KOPT-K1 (cell line): ENCODE measurements around the gene MDN1.
"Not testable (repeated sequence)": the region's sequence is repeated elsewhere in the genome, so short reads cannot be mapped to it uniquely, and the experiment has no call there.

Source experiments
- H3K27ac ChIP-seq: fragments of 200-600 bp; sonication (generic); 2 replicates; pipeline ENCODE4 v1.5.1; 2016; ENCODE audit warnings: antibody characterized with exemption, mild to moderate bottlenecking, low read depth, low read length; ENCODE audit not compliant: poor library complexity, severe bottlenecking
- H3K36me3 ChIP-seq: fragments of 200-600 bp; sonication (generic); 2 replicates; pipeline ENCODE4 v1.5.1; 2017; ENCODE audit warnings: antibody characterized with exemption, mild to moderate bottlenecking, low read length, moderate library complexity; ENCODE audit not compliant: insufficient read depth
- H3K9me3 ChIP-seq: fragments of 200-600 bp; sonication (generic); 2 replicates; pipeline ENCODE4 v1.5.1; 2017; ENCODE audit warnings: antibody characterized with exemption, low read length, mild to moderate bottlenecking; ENCODE audit not compliant: insufficient read depth, poor library complexity, severe bottlenecking

Gene MDN1

GRCh38 chr6:89643406-89643805 lies 176.2 kb downstream of the MDN1 start:
- H3K36me3 ChIP-seq: peaks cover 69% of the 10 kb centered on the region
- H3K27ac ChIP-seq: no peak overlapping the region
- H3K9me3 ChIP-seq: no peaks in the 10 kb centered on the region

- H3K9me3 ChIP-seq: no peaks in the 10 kb centered on the region
- H3K27ac ChIP-seq: no peak overlapping the region
- H3K36me3 ChIP-seq: peaks cover 65% of the 10 kb centered on the region
Observed at GRCh38 chr6:89642956-89643355, 176.6 kb downstream of the MDN1 start.

DNA sequence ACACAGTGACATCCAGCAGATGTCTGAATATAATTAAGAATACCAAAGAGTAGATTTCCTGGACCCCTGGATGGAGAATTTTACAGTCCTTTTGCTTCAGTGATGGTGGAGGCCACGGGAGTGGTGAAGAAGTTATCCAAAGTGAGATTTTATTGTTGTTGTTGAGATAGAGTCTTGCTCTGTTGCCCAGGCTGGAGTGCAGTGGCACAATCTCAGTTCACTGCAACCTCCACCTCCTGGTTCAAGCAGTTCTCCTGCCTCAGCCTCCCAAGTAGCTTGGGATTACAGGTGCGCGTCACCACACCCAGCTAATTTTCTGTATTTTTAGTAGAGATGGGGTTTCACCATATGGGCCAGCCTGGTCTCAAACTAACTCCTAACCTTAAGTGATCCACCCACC lies 178.0 kb downstream of the MDN1 start:
- peaks cover 59% of the 10 kb centered on the region for H3K36me3 ChIP-seq
- H3K27ac ChIP-seq, H3K9me3 ChIP-seq: not testable (repeated sequence)

GRCh38 chr6:89640804-89641203 lies 178.8 kb downstream of the MDN1 start:
- Histone ChIP-seq H3K9me3 (no peaks in the 10 kb centered on the region), H3K36me3 (peaks cover 59% of the 10 kb centered on the region), H3K27ac (no peak overlapping the region)

DNA sequence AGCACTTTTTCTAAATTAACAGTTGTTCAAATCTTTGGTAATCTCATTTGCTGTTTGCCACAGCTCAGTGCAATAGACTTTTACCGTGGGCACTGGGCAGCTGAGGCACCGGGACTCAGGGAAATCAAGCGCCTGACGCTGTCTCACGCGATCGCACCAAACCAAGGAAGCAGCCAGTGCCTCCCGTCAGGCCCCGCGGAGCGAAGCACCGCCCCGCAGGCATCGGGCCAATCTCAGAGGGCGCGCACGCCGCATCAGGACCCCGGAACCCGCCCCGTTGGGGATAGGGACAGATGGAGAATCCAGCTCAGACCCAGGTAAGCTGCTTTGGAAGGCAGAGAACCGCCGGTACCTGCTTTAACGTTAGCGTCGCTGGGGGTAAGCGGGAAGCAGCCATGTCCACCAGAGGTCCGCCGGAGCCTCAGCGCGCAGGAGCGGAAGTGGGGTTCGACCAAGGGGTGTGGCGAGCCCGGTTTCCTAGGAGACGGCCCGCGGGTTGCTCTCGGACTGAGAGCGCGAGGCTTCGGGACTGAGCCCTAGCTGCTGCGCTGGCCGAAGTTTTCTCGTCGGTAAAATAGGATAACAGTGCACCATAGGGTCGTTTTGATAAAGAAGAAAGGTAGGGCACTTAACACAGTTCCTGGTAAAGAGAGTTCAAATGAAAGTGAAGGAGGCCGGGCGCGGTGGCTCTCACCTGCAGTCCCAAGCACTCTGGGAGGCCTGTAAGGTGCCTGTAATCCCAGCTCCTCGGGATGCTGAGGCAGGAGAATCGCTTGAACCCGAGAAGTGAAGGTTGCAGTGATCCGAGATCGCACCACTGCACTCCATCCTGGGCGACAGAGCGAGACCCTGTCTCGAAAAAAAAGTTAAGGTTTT lies 181.0 kb downstream of the MDN1 start, which contains the start of gene LYRM2:
Gene LYRM2, minus strand, starts transcription at position 428 of the 876 bp plus-strand sequence. Its CDS starts 31 bp downstream, at position 397.
- Histone ChIP-seq H3K36me3 (peaks cover 51% of the 10 kb centered on the region), H3K27ac (peak within 1 kb of the TSS; percentile 92), H3K9me3 (no peaks in the 10 kb centered on the region)

DNA sequence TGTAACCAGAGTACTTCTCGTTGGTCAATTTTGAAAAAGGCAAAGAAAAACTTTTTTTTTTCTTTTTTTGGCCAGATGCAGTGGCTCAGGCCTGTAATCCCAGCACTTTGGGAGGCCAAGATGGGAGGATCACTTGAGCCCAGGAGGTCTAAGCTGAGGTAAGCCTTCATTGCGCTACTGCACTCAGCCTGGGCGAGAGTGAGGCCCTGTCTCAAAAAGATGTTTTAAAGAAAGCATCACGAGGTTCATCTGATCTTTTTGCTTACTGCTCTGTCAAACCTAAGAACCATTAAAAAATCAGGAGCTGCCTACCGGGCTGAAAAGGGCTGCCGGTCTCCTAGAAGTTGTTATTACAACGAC lies 181.7 kb downstream of the MDN1 start:
- no peaks in the 10 kb centered on the region for H3K9me3 ChIP-seq
- H3K36me3 ChIP-seq: peaks cover 48% of the 10 kb centered on the region
- H3K27ac ChIP-seq: peak overlapping the region; percentile 92

GRCh38 chr6:89636412-89636811 lies 183.2 kb downstream of the MDN1 start:
- H3K9me3 ChIP-seq, H3K27ac ChIP-seq: not testable (repeated sequence)
- H3K36me3 ChIP-seq: peaks cover 37% of the 10 kb centered on the region

GRCh38 chr6:89630488-89630887 lies 189.1 kb downstream of the MDN1 start:
- no peaks in the 10 kb centered on the region for H3K9me3 ChIP-seq
- H3K36me3 ChIP-seq: peaks cover 16% of the 10 kb centered on the region
- no peak overlapping the region for H3K27ac ChIP-seq

DNA sequence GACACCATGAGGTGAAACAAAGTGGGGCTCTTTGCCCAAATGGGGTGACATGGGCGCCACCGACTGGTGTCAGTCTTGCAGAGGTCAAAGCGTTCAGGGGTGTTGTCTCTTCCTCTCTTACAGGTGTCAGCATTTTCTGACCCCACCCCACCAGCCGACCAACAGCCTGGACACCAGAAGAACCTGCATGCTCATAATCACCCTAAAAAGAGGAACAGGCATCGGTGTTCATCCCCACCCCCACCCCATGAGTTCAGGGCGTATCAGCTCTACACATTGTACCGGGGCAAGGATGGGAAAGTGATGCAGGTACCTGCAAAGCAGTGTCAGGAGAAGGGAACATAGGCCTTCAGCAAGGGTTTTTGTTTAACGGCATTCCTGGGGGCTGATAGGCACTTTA lies 195.8 kb downstream of the MDN1 start:
- no peaks in the 10 kb centered on the region for H3K9me3 ChIP-seq
- H3K36me3 ChIP-seq: no peaks in the 10 kb centered on the region
- H3K27ac ChIP-seq: no peak overlapping the region

DNA sequence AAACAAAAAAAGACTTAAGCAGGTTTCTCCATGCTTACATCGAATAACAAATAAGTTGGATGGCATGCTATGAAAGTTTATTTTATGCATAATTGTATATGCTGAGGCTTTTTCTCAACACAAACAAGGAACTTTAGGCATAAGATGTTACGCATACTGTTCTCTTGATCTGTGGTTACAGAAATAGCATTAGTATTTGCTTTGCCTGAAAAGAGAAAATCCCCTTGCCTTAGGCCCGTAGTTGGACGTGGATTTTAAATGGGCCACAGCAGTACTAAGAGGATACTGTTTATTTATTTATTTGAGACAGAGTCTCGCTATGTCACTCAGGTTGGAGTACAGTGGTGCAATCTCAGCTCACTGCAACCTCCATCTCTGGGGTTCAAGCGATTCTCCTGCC lies 200.0 kb downstream of the MDN1 start:
- Histone ChIP-seq H3K36me3 (no peaks in the 10 kb centered on the region), H3K9me3 (no peaks in the 10 kb centered on the region), H3K27ac (no peak overlapping the region)

GRCh38 chr6:89618026-89618425 lies 201.6 kb downstream of the MDN1 start:
- Histone ChIP-seq H3K27ac (no peak overlapping the region), H3K9me3 (no peaks in the 10 kb centered on the region), H3K36me3 (no peaks in the 10 kb centered on the region)

DNA sequence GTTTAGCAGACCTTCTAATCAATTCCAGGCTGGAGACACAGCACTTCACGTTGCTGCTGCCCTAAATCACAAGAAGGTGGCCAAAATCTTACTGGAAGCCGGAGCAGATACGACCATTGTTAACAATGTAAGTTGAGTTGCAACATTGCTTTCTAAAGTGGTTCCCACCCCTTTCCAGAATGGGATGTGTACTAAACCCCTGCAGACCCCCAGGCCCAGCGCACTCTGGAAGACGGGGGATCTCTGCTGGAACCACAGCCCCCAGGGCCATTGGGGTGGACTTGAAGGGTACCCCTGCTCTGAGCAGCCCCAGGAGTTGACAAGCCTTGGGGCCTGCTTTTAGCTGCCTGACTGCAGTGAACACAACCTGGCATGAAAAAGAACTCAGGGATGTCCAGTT lies 203.1 kb downstream of the MDN1 start:
- Histone ChIP-seq H3K9me3 (no peaks in the 10 kb centered on the region), H3K27ac (no peak overlapping the region), H3K36me3 (no peaks in the 10 kb centered on the region)

DNA sequence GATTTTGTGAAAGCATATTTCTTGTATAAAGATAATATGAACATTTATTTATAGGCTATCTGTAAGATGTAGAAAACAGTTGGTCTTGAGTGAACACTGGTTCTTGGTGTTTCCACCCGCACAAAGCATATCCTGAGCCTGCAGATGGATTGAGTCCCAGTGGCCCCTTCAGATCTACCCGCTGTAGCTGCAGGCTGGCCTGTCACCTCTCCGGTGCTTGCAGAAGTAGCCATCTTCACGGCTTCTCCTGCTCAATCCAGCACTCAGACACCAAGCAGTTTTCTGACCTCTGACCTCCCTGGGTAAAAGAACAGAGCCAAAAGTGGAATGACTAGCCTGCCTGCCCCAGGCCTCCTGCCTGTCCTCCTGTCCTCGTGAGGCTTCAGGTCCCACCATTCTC lies 203.7 kb downstream of the MDN1 start:
- no peaks in the 10 kb centered on the region for H3K36me3 ChIP-seq
- H3K9me3 ChIP-seq: no peaks in the 10 kb centered on the region
- H3K27ac ChIP-seq: no peak overlapping the region

DNA sequence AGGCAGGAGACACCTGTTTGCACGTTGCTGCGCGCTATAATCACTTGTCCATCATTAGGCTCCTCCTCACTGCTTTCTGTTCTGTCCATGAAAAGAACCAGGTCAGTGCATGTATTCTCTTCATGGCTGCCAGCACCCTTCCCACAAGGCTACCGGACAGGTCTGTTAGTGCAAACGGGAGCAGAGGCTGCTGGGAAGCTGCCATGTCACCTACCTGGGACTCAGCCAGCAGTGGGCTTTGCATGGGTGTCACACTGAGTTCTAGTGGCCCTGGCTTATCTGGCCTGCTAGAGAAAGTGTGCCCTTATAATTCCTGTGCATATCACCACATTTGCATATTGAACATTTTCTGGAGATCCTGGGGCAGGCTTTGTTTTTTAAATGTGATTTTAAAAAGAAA lies 205.8 kb downstream of the MDN1 start:
- Histone ChIP-seq H3K27ac (no peak overlapping the region), H3K36me3 (no peaks in the 10 kb centered on the region), H3K9me3 (no peaks in the 10 kb centered on the region)

DNA sequence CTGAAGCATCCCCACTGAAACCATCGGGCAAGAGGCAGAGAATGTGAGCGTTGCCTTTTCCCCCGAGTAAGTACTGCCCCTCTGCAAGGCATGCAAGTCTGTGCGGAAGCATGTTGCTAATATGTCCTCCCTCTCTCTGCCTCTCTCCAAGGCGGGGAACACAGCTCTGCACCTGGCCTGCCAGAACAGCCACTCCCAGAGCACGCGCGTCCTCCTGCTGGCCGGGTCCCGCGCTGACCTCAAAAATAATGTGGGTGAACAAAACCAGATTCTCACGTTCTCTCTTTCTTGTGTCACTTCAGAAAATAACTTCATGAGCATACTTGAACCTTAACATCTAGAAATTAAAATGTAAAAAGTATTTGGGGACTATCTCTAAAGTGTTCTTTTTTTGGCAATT lies 207.5 kb downstream of the MDN1 start:
- H3K27ac ChIP-seq: no peak overlapping the region
- H3K36me3 ChIP-seq: no peaks in the 10 kb centered on the region
- H3K9me3 ChIP-seq: no peaks in the 10 kb centered on the region

DNA sequence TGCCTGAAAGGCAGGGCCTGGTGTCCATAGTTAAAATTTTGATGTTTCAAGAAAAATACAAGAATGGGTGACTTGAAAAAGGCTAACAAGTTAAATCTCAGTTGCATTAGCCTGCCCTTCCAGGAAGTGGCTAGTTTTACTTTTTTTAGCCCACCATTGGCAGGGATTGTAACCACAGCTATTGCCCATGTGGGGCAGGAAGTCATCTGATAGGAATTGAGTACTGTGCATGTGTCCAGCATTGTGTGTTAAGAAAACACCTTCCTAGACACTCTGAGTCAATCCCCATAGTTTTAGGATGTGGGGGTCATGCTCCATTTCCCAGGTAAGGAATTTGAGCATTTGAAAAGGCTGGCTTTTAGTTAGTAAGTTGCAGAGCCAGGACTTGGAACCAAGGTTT lies 207.9 kb downstream of the MDN1 start:
- Histone ChIP-seq H3K36me3 (no peaks in the 10 kb centered on the region), H3K9me3 (no peaks in the 10 kb centered on the region), H3K27ac (no peak overlapping the region)
